HG03558 (cell line): Measurements from ENCODE around the gene R3HCC1L.
"Not testable (repeated sequence)": the region's sequence is repeated elsewhere in the genome, so short reads cannot be mapped to it uniquely, and the experiment has no call there.

Source experiments
- ATAC-seq: cut with Tn5 transposase; IDR thresholded peaks from one replicate; pipeline ENCODE4 v1.9.1; 2021; ENCODE audit warnings: moderate number of reproducible peaks; ENCODE audit not compliant: unreplicated experiment; ENCODE audit errors: extremely low read depth

The R3HCC1L gene

DNA sequence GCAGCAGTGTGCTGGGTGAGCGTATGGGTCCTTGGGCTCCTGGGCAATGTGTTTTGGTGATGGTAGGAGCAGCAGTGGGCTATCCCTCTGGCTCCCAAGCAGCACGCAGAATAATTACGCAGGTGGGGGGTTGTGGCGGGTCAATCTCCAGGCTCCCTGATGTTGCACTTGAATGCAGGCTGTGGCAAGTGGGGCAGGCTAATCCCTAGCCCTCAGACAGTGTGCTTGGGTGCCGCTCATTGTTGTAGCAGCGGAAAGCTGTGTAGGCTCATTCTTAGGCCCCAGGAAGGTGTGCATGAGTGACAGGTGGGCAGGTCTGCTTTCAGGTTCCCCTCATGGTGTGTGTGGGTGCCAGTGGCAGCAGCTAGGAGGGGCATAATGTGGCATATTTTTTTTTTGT, 89.4 kb downstream of the R3HCC1L start:
- ATAC-seq: no peak

DNA sequence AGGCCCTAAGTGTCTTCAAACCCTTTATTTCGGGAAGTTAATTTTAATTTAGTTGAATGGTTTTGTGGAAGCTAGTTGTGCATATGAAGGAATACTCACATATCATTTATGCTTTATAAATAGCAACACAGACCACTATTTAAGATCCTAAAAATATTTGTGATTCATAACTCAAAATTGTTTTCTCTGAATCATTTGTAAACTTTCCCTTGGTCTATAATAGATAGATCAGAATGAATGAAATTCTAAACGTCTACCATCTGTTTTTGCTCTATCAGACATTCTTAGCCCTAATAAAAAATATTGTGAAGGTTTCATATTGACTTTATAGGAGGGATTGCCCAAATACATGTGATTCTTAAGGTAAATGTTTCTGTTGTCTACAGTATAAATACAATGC, 90.1 kb downstream of the R3HCC1L start:
- no peak for ATAC-seq

DNA sequence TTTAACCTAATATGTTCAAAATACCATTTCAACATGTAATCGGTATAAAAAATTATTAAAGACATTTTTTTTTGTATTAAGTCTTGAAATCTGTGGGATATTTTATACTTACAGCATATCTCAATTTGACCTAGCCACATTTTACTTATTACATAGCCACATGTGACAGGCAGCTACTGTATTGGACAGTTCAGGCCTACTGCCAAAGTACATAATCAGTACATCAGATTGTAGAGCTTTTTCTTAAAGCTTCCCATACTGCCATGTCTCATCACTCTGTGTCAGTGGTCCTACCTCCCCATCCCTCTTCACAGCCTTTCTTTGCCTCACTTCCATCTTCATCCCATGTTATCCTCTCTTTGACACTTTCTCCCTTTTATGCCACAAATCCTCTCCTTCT, 90.5 kb downstream of the R3HCC1L start:
- ATAC-seq: no peak

DNA sequence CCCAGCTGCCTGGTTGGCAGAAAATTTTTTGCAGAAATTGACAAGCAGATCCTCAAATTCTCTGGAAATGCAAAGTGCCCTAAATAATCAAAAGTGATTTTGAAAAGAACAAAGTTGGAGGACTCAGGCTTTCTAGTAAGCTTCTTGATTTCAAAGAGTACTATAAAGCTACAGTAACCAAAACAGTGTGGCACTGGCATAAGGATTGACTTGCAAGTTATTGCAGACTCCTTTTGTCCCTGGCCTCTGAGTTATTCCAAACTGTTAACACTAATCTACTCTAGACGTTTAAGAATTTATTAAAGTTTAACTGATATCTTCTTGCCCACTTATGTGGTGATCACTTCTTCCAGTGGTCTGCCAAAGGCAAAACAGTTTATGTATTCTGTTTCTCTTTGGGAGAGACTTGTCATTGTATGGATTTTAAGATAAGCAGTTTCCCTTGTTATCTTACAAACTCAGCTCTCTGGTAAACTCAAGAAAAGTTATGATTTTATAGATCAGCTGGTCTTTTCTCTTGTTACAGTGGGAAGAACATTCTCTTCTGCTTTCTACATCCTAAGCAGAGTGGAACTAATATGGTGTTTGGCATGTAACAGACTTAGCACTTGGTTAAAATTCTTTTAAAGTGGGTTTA, 92.2 kb downstream of the R3HCC1L start:
- no peak for ATAC-seq

DNA sequence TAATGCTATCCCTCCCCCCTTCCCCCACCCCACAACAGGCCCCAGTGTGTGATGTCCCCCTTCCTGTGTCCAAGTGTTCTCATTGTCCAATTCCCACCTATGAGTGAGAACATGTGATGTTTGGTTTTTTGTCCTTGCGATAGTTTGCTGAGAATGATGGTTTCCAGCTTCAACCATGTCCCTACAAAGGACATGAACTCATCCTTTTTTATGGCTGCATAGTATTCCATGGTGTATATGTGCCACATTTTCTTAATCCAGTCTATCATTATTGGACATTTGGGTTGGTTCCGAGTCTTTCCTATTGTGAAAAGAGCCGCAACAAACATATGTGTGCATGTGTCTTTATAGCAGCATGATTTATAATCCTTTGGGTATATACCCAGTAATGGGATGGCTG, 93.3 kb downstream of the R3HCC1L start:
- not testable (repeated sequence) for ATAC-seq

DNA sequence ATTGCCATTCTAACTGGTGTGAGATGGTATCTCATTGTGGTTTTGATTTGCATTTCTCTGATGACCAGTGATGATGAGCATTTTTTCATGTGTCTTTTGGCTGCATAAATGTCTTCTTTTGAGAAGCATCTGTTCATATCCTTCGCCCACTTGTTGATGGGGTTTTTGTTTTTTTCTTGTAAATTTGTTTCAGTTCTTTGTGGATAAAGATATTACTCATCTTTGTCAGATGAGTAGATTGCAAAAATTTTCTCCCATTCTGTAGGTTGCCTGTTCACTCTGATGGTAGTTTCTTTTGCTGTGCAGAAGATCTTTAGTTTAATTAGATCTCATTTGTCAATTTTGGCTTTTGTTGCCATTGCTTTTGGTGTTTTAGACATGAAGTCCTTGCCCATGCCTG, 93.8 kb downstream of the R3HCC1L start:
- ATAC-seq: not testable (repeated sequence)

DNA sequence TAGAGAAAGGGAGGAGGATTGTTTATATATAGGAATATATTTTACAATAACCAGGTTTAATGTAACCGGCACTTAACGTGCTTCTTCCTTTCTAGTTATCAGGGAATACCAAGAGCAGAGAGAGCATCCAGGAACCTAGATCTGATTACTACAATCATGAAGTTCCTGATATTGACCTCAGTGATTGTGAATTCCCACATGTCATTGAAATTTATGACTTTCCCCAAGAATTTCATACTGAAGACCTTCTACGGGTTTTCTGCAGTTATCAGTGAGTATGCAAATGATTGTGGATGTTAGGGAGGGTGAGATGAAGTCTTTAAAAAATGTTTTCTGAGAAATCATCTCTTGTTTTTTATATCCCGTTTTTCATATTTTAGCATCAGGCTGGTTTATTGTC, 97.0 kb downstream of the R3HCC1L start:
- ATAC-seq: no peak

DNA sequence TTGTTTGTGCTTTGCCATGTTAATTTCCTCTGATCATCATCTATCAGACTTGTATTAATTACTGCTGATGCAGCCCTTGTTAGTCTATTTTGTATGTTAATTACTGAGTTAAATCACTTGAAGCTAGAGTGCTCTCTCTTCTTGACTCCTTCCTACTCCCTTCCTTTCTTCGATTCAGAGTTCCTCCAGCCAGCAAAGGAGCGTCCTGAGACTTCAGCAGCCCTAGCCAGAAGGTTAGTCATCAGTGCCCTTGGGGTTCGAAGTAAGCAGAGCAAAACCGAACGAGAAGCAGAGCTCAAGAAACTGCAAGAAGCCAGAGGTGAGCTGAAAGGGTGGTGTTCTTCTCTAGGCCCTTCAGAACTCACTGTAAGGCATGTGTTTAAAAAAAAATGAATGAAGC, 101.4 kb downstream of the R3HCC1L start:
- ATAC-seq: no peak

DNA sequence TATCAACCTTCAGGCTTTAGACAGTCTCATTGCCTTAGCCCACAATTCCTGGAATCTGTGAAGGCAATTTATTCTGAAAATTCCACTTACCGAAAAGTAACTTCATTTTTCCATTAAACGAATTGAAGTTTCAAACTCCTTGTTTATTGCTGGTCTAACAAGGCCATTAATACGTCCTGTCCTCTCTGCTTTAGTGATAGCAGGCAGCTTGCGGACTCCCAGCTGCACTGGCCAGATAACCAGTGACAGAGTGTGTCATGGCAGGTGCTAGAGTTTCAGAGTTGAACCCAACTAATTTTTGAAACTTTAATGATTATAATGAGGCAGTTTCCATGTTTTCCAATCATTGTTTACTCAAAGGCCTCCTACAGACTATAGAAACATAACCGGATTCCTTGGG, 102.4 kb downstream of the R3HCC1L start:
- no peak for ATAC-seq

DNA sequence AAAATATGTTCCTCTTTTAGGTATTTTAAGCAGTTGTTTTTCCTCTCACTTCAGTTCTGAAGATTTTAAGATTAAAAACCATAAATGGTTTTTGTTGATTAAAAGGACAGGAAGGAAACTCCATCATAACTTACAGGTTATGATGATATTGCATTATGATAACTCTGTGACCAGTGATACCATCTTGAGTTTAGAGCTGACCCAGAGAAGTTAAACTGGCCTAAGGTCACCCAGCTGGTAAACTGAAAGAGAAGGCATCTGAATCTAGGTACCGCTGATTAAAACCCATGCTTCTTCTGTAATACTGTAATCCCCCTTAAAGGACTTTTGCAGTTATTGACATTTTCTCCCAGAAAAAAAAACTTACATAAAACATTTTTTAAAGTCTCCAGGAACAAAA, 103.9 kb downstream of the R3HCC1L start:
- ATAC-seq: no peak

DNA sequence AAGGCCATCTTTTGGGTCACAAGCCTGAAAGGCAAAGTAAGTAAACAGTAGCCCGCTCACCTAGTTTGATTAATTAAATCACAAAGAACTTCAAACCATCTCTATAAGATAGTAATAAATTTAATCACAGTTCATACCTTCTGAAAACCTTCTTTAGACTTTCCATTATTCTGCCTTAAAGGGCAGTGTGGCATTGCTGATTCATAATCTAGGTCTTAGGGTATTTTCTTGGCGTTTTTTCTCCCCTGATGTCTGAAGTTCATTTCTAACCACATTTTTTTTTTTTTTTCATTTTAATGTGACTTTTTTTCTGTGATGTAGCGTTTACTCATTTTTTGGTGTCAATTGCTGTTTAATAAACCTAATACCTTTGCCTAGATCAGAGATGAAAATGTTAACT, 106.1 kb downstream of the R3HCC1L start:
- no peak for ATAC-seq

DNA sequence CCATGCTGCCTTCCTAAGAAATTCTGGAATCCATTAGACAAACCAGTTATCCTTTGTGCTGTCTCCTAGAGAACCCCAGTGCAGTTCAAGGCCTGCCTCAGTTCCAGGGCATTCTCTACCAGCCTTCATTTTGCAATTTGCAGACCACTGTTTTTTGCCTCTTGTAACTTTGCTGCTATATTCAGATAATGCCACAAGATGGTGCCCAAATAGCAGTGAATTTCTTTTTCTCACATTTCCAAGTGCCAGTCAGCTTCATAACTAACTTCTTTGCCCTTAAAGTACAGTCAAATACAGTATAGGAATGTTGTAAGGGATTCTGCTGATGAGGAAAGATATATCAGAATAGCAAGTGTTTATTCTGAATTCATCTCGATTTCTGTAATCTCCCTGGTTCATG, 108.4 kb downstream of the R3HCC1L start:
- no peak for ATAC-seq

DNA sequence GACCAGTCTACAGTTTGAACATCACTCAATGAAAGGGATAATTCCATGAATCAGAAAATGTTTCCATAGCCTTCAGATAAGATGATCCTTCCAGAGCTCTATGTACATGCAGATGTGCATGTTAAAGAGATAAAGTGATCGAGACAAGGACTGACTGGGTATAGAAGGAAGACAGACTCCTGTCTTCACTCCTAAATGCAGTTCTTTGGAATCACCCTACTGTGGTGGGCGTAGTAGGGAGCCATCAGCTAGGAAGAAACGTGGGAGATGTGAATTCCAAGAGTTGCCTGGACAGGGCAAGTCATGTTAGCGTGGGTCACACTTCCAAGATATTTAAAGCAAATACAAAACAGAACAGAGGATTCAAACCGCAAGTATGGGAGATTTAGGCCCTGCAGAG, 109.7 kb downstream of the R3HCC1L start:
- ATAC-seq: no peak

DNA sequence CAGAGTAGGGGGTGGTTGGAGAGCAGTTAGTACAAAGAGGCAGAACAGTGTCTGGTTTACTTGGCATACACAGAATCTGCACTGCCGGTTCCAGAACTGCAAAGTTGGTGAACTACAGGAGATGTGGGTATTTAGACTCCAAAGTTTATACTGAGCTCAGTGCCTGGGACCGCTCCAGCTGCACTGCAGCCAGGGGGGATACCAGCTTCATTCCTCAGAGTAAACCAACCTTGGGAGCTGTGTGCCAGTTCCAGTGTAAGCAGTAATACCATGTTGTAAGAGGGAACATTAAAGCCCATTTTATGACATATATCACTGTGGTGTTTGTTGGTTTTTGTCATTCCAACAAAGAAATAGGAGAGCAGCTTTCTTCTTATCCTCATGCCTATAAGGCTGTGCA, 110.1 kb downstream of the R3HCC1L start:
- ATAC-seq: no peak

DNA sequence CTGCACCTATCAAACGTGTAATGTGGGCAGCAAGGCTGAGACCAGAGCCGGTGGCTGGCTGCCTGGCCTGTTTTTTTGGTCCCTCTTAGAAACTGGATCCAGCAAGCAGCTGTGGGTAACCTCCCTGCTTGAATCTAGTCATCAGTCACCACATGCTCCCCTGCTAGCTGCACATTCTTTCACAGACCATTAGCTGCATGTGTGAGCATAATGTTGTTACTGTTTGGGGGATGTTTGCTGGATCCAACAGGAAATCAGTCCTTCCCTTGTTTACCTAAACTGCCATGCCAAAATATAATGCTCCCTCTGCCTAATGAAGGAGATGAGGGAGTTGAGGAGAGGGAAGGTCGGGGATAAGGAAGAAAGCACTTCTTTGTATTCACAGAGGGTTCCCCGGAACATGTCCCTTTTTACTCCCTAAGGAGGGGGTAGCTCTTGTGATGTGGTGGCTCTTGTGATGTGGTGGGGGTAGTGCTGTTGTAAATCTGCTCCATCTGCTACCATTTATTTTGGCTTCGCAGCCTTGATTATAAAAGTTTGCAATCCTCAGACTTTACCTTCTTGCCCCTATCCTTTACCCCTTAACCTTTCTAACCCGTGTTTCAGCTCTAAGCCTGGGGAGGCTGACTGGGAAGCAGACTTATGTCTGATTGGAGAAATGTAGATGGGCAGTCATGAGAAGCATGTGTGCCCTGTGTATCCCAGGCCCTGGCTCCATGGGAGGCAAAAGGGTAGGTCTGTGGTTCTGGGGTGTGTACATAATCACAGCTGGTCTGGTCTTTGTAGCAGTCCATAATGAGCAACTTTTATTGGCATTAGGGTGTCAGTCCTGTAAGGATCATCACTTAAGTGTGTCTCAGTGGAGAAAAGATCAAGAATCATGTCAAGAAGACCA, 112.7 kb downstream of the R3HCC1L start:
- ATAC-seq: no peak

DNA sequence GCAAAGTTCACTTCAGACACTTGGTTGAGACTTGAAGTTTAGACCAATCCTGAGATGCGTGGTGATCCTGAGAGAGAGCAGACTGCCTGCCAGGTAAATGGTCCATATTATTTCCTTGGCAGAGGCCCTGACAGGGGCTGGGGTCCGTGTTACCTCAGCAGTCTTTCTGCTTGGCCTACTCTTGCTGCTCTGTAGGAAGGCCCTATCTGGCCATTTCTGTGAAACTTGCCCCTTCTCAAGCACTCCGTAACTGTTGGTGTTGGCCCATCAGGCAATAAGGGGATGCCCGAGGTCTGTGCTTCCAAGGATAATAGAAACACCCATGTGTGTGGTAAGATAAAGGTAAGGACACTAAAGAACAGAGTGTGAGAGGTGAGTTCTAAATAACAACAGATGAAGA, 113.6 kb downstream of the R3HCC1L start:
- ATAC-seq: no peak

DNA sequence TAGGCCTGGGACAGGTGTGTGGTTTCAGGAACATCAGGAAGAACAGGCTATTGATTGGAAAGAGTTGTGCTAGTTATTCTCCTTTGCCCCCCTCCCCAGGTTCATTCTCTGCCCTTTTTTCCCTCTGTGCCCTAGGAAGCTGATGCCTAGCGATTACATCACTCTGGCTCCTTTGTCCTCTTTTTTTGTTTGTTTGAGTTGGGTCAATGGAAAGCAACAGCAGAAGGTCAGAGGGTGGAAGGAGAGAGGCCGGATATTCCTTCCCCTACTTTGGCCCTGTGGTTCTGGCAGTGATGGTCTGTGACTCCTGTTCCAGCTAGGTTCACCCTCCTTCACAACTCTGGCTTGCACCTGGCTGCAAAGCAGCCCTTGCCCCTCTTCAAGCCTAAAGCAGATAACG, 114.7 kb downstream of the R3HCC1L start:
- no peak for ATAC-seq

DNA sequence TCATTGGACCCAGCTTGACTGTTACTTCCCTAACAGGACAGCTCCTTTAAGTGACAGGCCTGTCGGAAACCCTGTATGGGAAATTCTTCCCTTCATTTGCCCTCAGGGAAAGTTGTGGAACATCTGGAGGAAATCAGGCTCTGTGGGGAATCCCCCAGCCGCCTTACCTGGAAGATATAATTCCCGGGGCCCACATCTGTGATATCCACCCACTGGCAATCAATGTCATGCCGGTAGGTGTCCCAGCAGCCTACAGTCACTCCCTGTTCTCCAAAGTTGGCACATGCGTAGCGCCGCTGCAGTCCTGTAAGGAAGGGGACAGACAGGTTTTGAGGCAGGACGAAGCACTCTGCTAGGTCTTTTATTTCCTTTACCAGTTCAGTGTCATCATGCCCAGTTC, 116.9 kb downstream of the R3HCC1L start:
- no peak for ATAC-seq

DNA sequence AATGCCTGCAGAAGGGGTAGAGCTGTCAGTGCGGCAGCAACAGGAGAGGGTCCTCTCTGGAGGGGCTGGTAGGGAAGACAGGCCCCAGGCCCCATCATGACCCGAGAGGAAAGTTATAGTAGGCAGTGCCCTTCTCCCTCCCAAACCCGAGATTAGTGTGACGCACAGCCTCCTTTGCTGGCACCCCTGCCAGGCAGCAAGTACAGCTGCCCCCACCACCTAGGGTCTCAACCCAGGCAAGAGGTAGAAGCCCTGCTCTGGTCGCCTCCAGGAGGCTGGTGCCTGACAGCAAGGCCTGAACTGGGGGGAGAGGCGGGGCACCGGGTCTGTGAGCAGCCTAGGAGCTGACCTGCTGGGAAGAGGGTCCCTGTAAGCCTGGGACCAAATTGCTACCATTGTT, 118.0 kb downstream of the R3HCC1L start:
- no peak for ATAC-seq

DNA sequence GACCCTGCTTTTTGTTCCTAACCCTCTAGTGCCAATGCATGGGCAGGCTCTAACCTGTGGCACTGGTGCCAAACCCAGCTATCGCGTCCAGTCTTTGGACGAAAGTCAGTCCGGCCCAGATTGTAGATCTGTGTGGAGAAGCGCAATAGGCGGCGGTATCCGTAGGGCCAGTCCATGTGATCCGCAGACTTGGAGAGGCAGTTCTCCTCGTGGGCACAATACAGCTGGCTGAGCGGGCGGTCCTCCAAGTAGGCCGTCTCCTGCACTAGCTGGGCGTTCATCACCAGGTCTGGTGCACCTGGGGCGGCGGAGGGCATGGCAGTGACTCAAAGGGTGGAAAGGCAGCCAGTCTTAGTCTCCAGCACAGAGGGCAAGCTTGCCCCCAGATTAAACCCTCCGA, 119.0 kb downstream of the R3HCC1L start:
- no peak for ATAC-seq

DNA sequence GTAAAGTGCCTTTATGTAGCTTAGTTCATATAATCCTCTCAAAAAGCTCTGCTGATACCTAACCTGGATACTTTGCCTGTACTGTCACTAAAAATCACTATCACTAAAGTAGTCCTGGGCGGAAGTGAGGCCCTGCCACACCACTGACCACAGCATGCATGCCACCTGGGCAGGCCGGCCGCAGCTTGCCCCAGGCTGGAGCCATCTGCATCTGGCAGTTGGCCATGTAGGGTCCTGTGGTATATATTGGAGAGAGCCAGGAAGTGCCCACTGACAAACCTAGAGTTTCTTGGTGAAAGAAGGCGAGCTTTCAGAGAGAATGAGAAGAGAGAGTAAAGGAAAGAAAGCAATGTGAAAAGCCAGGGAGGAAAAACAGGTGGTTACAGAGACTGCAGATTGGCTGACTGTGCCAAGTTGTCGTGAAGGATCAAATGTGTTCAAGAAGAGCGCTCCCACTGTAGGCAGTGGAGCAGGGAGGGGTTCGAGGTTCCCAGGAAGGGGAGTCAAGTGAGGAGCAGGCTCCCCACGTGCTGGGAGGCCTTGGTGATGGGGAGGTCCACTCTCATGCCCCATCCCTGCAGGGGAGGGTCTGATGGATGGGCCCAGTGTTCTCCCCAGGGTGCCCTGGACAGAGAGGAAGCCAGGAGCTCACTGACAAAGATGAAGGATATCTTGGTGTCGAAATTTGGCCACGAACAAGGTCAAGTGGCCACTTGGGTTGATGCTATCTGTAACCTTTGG, 119.9 kb downstream of the R3HCC1L start:
- ATAC-seq: no peak
